ENCODE measurements around the gene PIK3R3.

Gene PIK3R3

GRCh38 chr1:46133181-46133658 is 791 bp upstream of the PIK3R3 start:
- Histone ChIP-seq H3K9ac (ENCODE audit: low read depth in 1 of 2, low read length in 2 of 2) (peak overlapping the region; percentile 65 to 81), H3K27ac (ENCODE audit: low read depth in 2 of 2, low read length in 2 of 2) (peak overlapping the region; percentile 81), H3K27me3 (ENCODE audit: control insufficient read depth in 2 of 2, insufficient read depth in 2 of 2, low read length in 2 of 2) (peaks cover 8 to 16% of the 10 kb centered on the region in 2 donors), H3K9me3 (ENCODE audit: control insufficient read depth in 2 of 2, low read length in 2 of 2) (no peaks in the 10 kb centered on the region), H3K4me1 (ENCODE audit: control insufficient read depth in 2 of 2, insufficient read depth in 2 of 2, low read length in 2 of 2) (peaks cover 6 to 16% of the 10 kb centered on the region in 2 donors), H3K4me3 (ENCODE audit: low read length in 2 of 2) (peak overlapping the region; percentile 80 to 85), H3K36me3 (ENCODE audit: control insufficient read depth in 2 of 2, insufficient read depth in 2 of 2, low read length in 2 of 2) (no peaks in the 10 kb centered on the region)

DNA sequence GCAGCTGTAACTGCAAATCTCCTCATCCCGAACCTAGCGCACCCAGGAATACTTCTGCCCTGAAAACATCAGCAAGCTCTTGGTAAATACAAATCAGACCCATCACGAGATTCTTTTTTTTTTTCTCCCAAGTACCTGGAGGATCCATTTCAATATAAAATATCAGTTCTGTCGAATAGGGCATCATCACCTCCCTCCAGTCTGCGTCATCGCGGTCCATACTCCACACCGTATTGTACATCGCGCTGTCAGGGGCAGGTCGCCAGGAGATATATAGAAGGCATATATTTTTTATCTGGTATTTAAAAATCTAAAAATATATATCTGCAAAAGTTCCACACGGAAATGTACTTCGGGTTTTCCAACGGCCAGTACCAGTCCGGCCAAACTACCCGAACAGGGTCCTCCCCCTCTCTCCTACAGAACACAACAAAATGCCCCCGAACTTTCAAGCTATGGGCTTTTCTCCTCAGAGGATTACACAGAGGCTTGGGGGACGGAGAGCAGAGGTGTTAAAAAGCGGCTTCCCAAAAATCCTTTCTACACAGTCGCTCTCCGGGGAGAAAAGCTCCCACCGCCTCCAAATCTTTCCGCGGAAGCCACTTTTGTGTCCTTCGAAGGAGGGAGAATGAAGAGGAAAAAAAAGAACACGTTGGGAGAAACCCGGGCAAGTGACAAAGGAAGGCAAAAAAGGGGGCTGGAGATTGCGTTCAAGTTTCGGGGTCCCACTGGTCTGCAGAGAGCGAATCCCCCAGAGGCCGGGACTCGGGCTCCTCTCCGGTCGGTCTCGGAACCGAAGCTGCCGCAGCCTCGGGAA is 509 bp downstream of the PIK3R3 start:
- Histone ChIP-seq H3K27me3 (ENCODE audit: control insufficient read depth in 2 of 2, insufficient read depth in 2 of 2, low read length in 2 of 2) (peaks cover 8 to 16% of the 10 kb centered on the region in 2 donors), H3K27ac (ENCODE audit: low read depth in 2 of 2, low read length in 2 of 2) (peak overlapping the region; percentile 93 to 97), H3K9me3 (ENCODE audit: control insufficient read depth in 2 of 2, low read length in 2 of 2) (no peaks in the 10 kb centered on the region), H3K9ac (ENCODE audit: low read depth in 1 of 2, low read length in 2 of 2) (peak overlapping the region; percentile 74 to 81), H3K36me3 (ENCODE audit: control insufficient read depth in 2 of 2, insufficient read depth in 2 of 2, low read length in 2 of 2) (no peaks in the 10 kb centered on the region), H3K4me1 (ENCODE audit: control insufficient read depth in 2 of 2, insufficient read depth in 2 of 2, low read length in 2 of 2) (peaks cover 6 to 16% of the 10 kb centered on the region in 2 donors), H3K4me3 (ENCODE audit: low read length in 2 of 2) (peak overlapping the region; percentile 80 to 85)

DNA sequence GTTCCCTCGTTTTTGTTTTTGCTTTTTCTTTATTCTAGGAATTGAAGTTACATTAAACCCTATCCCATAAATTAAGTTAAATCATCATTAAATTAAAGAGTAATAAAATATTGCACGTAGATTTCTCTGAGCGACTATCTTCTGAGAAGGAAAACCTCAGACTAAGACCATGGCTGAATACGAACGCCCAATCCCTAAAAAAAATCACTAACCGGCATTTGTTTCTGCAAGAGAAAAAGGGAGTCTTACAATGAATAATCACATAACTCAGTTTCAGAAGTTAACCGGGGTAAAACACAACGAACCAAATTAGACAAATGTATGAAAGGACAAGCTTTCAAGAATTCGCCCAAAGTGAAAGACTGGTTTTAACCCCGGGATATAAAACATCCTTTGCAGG is 1.3 kb downstream of the PIK3R3 start:
- H3K4me3 ChIP-seq (ENCODE audit: low read length in 2 of 2): peak overlapping the region; percentile 37 to 80
- peaks cover 8 to 16% of the 10 kb centered on the region in 2 donors for H3K27me3 ChIP-seq (ENCODE audit: control insufficient read depth in 2 of 2, insufficient read depth in 2 of 2, low read length in 2 of 2)
- no peak overlapping the region for H3K9ac ChIP-seq (ENCODE audit: low read depth in 1 of 2, low read length in 2 of 2)
- no peak overlapping the region for H3K27ac ChIP-seq (ENCODE audit: low read depth in 2 of 2, low read length in 2 of 2)
- H3K36me3 ChIP-seq (ENCODE audit: control insufficient read depth in 2 of 2, insufficient read depth in 2 of 2, low read length in 2 of 2): no peaks in the 10 kb centered on the region
- H3K9me3 ChIP-seq (ENCODE audit: control insufficient read depth in 2 of 2, low read length in 2 of 2): no peaks in the 10 kb centered on the region
- H3K4me1 ChIP-seq (ENCODE audit: control insufficient read depth in 2 of 2, insufficient read depth in 2 of 2, low read length in 2 of 2): peaks cover 6 to 16% of the 10 kb centered on the region in 2 donors

DNA sequence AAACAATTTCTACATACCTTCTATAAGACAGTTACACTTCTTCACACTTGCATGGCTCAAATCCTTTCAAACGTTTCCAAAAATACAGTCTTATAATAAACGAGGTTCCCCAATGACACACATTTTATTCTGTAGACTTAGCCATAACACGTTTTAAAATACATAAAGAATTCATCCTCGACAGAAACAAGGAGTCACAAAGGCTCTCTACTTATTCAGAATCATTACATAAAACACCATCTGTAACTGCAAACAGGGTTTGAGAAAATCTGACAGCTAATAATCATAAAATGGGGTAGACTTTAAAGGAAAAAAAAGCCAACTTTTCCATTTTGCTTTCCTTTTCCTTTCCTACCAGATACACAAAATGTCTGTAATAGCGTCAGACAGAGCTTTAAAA is 1.8 kb downstream of the PIK3R3 start:
- Histone ChIP-seq H3K4me1 (ENCODE audit: control insufficient read depth in 2 of 2, insufficient read depth in 2 of 2, low read length in 2 of 2) (peaks cover 6 to 16% of the 10 kb centered on the region in 2 donors), H3K27ac (ENCODE audit: low read depth in 2 of 2, low read length in 2 of 2) (no peak overlapping the region), H3K9me3 (ENCODE audit: control insufficient read depth in 2 of 2, low read length in 2 of 2) (no peaks in the 10 kb centered on the region), H3K9ac (ENCODE audit: low read depth in 1 of 2, low read length in 2 of 2) (peak overlapping the region in 1 of 2 donors; percentile 17), H3K27me3 (ENCODE audit: control insufficient read depth in 2 of 2, insufficient read depth in 2 of 2, low read length in 2 of 2) (peaks cover 8 to 16% of the 10 kb centered on the region in 2 donors), H3K4me3 (ENCODE audit: low read length in 2 of 2) (peak overlapping the region; percentile 37 to 80), H3K36me3 (ENCODE audit: control insufficient read depth in 2 of 2, insufficient read depth in 2 of 2, low read length in 2 of 2) (no peaks in the 10 kb centered on the region)

GRCh38 chr1:46130121-46130520 is 2.3 kb downstream of the PIK3R3 start:
- Histone ChIP-seq H3K9me3 (ENCODE audit: control insufficient read depth in 2 of 2, low read length in 2 of 2) (no peaks in the 10 kb centered on the region), H3K27ac (ENCODE audit: low read depth in 2 of 2, low read length in 2 of 2) (no peak overlapping the region), H3K36me3 (ENCODE audit: control insufficient read depth in 2 of 2, insufficient read depth in 2 of 2, low read length in 2 of 2) (no peaks in the 10 kb centered on the region), H3K4me3 (ENCODE audit: low read length in 2 of 2) (peak overlapping the region in 1 of 2 donors; percentile 80), H3K27me3 (ENCODE audit: control insufficient read depth in 2 of 2, insufficient read depth in 2 of 2, low read length in 2 of 2) (peaks cover 8 to 16% of the 10 kb centered on the region in 2 donors), H3K4me1 (ENCODE audit: control insufficient read depth in 2 of 2, insufficient read depth in 2 of 2, low read length in 2 of 2) (peaks cover 5 to 16% of the 10 kb centered on the region in 2 donors), H3K9ac (ENCODE audit: low read depth in 1 of 2, low read length in 2 of 2) (peak overlapping the region in 1 of 2 donors; percentile 17)

DNA sequence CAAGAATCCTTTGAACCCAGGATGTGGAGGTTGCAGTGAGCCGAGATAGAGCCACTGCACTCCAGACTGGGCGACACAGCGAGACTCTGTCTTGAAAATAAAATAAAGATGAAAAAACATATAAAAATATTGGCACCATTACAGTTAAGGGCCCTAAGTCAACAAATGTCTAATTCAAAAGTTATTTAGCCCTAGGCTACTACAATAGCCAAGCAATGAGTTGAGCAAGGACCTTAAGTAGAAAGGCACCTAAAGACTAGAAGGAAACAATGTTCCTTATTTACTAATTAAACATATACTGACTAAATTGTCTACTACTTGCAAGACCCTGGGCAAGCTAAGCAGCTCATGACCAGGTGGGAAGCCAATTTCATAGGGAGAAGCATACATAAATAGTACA is 4.1 kb downstream of the PIK3R3 start:
- no peaks in the 10 kb centered on the region for H3K9me3 ChIP-seq (ENCODE audit: control insufficient read depth in 2 of 2, low read length in 2 of 2)
- H3K27ac ChIP-seq (ENCODE audit: low read depth in 2 of 2, low read length in 2 of 2): no peak overlapping the region
- H3K9ac ChIP-seq (ENCODE audit: low read depth in 1 of 2, low read length in 2 of 2): no peak overlapping the region
- H3K4me1 ChIP-seq (ENCODE audit: control insufficient read depth in 2 of 2, insufficient read depth in 2 of 2, low read length in 2 of 2): peaks cover 4 to 11% of the 10 kb centered on the region in 2 donors
- no peaks in the 10 kb centered on the region for H3K36me3 ChIP-seq (ENCODE audit: control insufficient read depth in 2 of 2, insufficient read depth in 2 of 2, low read length in 2 of 2)
- H3K4me3 ChIP-seq (ENCODE audit: low read length in 2 of 2): no peak overlapping the region
- peaks cover 8 to 16% of the 10 kb centered on the region in 2 donors for H3K27me3 ChIP-seq (ENCODE audit: control insufficient read depth in 2 of 2, insufficient read depth in 2 of 2, low read length in 2 of 2)

- Histone ChIP-seq H3K27ac (ENCODE audit: low read depth in 2 of 2, low read length in 2 of 2) (no peak overlapping the region), H3K9me3 (ENCODE audit: control insufficient read depth in 2 of 2, low read length in 2 of 2) (no peaks in the 10 kb centered on the region), H3K27me3 (ENCODE audit: control insufficient read depth in 2 of 2, insufficient read depth in 2 of 2, low read length in 2 of 2) (no peaks in the 10 kb centered on the region), H3K4me1 (ENCODE audit: control insufficient read depth in 2 of 2, insufficient read depth in 2 of 2, low read length in 2 of 2) (no peaks in the 10 kb centered on the region), H3K36me3 (ENCODE audit: control insufficient read depth in 2 of 2, insufficient read depth in 2 of 2, low read length in 2 of 2) (no peaks in the 10 kb centered on the region), H3K4me3 (ENCODE audit: low read length in 2 of 2) (no peak overlapping the region), H3K9ac (ENCODE audit: low read depth in 1 of 2, low read length in 2 of 2) (no peak overlapping the region)
These were observed 13.6 kb downstream of the PIK3R3 start for GRCh38 chr1:46118856-46119255.

DNA sequence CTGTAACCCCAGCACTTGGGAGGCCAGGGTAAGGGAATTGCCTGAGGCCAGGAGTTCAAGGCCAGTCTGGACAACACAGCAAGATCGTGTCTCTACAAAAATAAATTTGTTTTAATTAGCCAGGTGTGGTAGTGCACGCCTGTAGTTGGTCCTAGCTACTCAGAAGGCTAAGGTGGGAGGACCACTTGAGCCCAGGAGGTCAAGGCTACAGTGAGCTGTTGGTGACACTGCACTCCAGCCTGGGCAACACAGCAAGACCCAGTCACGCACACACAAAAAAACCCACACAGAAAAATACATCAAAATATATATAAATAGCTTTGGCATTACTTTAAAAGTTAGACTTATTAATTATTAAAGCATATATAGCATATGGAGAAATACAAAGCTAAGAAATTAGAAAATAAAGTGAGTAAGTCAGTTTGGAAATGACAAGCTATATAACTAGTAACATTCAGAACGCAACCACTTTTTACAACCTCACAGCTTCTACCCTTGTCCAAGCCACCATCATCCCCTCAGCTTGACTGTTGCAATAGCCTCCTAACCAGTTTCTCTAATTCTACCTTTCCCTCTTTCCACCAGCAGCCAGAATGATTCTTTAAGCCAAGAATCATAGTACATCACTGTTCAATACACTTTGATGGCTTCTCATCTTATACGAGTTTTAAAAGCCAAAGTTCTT is 14.5 kb downstream of the PIK3R3 start:
- H3K4me1 ChIP-seq (ENCODE audit: control insufficient read depth in 2 of 2, insufficient read depth in 2 of 2, low read length in 2 of 2): no peaks in the 10 kb centered on the region
- no peak overlapping the region for H3K4me3 ChIP-seq (ENCODE audit: low read length in 2 of 2)

DNA sequence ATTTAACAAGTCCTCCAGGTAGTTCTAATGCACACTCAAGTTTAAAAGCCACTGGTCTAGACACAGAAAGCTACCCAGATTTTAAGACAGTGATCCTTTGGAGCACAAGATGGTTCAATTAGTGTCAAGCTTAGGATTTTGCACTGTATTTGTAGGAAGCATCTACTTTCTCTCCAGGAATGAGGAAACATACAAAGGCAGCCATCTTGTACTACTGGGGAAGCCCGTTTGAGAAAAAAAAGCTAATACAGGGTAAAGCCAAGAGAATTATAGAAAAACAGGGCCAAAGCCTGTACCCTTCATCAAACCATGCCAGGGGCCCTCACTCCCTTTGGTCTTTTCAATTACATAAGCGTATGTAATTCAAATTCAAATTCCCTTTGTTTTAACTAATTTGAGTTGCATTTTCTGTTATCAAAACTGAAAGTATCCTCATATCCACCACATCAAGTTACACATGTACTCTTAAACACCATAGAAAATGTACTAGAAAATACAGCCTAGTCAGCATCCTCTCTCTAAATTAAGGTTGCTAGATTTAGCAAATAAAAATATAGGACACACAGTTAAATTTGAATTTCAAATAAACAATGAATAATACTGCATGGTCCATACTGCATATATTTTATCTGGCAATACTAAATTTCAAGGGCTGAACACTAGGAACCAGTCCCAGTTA is 17.4 kb downstream of the PIK3R3 start:
- Histone ChIP-seq H3K4me3 (ENCODE audit: low read length in 2 of 2) (no peak overlapping the region), H3K4me1 (ENCODE audit: control insufficient read depth in 2 of 2, insufficient read depth in 2 of 2, low read length in 2 of 2) (no peaks in the 10 kb centered on the region), H3K27me3 (ENCODE audit: control insufficient read depth in 2 of 2, insufficient read depth in 2 of 2, low read length in 2 of 2) (no peaks in the 10 kb centered on the region)

More for the DNA sequence above, 14.5 kb downstream of the PIK3R3 start:
- Histone ChIP-seq H3K27ac (ENCODE audit: low read depth in 2 of 2, low read length in 2 of 2) (no peak overlapping the region), H3K27me3 (ENCODE audit: control insufficient read depth in 2 of 2, insufficient read depth in 2 of 2, low read length in 2 of 2) (no peaks in the 10 kb centered on the region), H3K36me3 (ENCODE audit: control insufficient read depth in 2 of 2, insufficient read depth in 2 of 2, low read length in 2 of 2) (no peaks in the 10 kb centered on the region), H3K9me3 (ENCODE audit: control insufficient read depth in 2 of 2, low read length in 2 of 2) (no peaks in the 10 kb centered on the region), H3K9ac (ENCODE audit: low read depth in 1 of 2, low read length in 2 of 2) (no peak overlapping the region)

DNA sequence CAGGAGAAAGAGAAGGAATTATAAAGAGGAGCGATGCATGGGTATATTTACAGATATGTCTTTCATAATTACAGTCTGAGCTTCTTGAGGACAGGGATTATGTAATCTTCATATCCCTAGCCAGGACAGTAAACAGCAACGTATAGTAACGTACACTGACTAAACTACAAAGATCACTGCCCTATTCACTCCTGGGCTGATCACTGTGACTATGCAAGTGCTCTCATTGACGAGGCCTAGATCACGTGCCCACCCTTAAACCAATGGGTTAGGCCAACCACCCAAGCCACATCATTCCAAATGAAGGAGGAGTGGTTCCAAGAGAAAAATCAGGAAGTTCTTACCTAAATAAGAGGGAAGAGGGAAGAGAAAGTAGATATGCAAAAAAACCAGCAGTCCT is 18.5 kb downstream of the PIK3R3 start:
- H3K27me3 ChIP-seq (ENCODE audit: control insufficient read depth in 2 of 2, insufficient read depth in 2 of 2, low read length in 2 of 2): no peaks in the 10 kb centered on the region
- no peak overlapping the region for H3K9ac ChIP-seq (ENCODE audit: low read depth in 1 of 2, low read length in 2 of 2)
- H3K27ac ChIP-seq (ENCODE audit: low read depth in 2 of 2, low read length in 2 of 2): no peak overlapping the region
- no peak overlapping the region for H3K4me3 ChIP-seq (ENCODE audit: low read length in 2 of 2)
- H3K9me3 ChIP-seq (ENCODE audit: control insufficient read depth in 2 of 2, low read length in 2 of 2): no peaks in the 10 kb centered on the region
- H3K36me3 ChIP-seq (ENCODE audit: control insufficient read depth in 2 of 2, insufficient read depth in 2 of 2, low read length in 2 of 2): no peaks in the 10 kb centered on the region
- H3K4me1 ChIP-seq (ENCODE audit: control insufficient read depth in 2 of 2, insufficient read depth in 2 of 2, low read length in 2 of 2): no peaks in the 10 kb centered on the region

More for the DNA sequence above, 17.4 kb downstream of the PIK3R3 start:
- H3K27ac ChIP-seq (ENCODE audit: low read depth in 2 of 2, low read length in 2 of 2): no peak overlapping the region
- H3K9ac ChIP-seq (ENCODE audit: low read depth in 1 of 2, low read length in 2 of 2): no peak overlapping the region
- H3K36me3 ChIP-seq (ENCODE audit: control insufficient read depth in 2 of 2, insufficient read depth in 2 of 2, low read length in 2 of 2): no peaks in the 10 kb centered on the region
- no peaks in the 10 kb centered on the region for H3K9me3 ChIP-seq (ENCODE audit: control insufficient read depth in 2 of 2, low read length in 2 of 2)
